ENCODE results near the gene MRNIP. TPM values are rescaled to one million over a fixed set of nuclear protein-coding genes. Genes with fewer than 3 reads are reported as not detected.
"Not testable (repeated sequence)": the region's sequence is repeated elsewhere in the genome, so short reads cannot be mapped to it uniquely, and the experiment has no call there.

Gene MRNIP
- polyA plus RNA-seq, 12 donors, result 11.6 to 31.1 (median 15.3) TPM; not detected in 1

DNA sequence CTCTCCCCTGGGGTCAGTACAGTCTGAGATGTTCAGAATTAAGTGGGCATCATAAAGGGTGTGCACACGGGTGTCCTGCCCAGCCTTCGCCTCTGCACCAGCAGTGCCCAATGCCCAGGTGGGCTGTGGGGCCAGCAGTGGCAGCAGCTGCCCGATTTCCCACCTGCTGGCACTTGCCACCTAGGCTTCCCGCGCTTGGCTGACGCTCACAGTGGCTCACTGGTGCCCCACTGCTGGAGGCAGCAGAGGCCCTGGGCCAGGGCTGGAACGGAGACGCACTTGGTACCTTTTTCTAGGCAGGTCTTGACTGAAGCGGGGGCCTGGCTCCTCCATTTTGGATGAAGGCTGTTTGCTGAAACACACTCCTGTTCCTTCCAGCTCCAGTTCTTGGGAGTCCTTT lies 17.0 kb downstream of the MRNIP start:
- DNase-seq, result no peak

DNA sequence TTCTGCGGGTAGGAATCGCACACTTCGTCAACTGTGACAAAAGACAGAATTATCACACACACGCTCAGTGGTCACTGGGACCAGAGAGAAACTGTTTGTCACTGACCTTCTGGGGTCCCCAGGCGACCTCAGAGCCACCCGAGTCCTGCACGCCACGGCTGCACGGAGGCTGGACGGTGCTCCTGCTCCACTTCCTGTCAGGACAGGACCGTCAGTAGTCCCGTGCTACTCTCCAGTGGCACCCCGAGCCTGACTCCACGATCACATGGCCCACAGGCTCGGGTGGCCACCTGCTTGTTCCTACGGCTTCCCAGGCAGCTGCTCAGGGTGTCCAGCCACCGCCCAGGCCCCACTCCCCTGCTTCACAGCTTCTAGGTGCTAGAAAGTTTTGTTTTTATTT lies 17.9 kb downstream of the MRNIP start:
- no peak for DNase-seq

DNA sequence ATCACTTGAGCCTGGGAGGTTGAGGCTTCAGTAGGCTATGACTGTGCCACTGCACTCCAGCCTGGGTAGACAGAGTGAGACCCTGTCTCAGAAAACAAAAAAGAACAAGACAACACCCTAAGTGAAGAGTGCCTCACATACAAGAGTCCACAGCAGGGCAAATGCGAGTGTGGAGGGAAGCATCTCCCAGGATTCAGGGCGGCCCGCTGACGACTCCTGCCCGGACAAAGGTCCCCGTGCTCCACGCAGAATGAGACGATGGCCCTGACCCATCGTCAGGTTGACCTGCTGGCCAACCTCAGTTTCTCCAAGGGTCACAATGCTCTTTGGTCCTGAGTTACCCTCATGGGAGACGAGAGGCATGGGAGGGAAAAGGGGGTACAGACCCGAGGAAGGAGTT lies 18.3 kb downstream of the MRNIP start:
- DNase-seq, result no peak

DNA sequence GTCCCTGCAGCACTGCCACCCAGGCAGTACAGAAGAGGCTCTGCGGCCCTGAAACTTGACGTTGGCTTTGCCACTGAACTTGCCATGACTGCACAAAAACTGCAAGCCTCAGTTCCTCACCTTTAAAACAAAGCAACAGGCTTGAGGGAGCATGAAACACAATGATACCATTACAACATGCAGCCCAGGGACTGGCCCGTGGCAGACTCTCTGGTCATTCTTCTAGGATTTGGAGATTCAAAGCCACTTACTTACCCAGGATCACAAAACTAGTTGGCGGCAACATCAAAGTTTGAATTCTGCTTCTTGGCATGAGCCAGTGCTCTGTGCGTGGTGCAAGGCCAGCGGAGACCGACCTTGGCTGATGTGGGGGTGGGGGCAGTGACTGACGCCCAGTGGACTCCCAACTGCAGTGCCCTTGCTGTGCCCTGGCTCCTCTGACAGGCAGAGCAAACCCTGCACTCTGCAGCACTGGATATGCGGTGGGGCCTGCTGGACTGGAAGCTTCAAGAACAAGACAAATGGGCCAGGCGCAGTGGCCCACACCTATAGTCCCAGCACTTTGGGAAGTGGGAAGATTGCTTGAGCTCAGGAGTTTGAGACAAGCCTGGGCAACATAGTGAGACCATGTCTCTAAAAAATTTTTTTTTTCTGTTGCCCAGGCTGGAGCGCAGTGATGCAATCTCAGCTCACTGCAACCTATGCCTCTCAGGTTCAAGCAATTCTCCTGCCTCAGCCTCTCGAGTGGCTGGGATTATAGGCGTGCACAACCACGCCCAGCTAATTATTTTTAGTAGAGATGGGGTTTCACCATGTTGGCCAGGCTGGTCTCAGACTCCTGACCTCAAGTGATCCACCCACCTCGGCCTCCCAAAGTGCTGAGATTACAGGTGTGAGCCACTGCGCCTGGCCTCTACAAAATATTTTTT lies 19.0 kb downstream of the MRNIP start:
- no peak for DNase-seq

DNA sequence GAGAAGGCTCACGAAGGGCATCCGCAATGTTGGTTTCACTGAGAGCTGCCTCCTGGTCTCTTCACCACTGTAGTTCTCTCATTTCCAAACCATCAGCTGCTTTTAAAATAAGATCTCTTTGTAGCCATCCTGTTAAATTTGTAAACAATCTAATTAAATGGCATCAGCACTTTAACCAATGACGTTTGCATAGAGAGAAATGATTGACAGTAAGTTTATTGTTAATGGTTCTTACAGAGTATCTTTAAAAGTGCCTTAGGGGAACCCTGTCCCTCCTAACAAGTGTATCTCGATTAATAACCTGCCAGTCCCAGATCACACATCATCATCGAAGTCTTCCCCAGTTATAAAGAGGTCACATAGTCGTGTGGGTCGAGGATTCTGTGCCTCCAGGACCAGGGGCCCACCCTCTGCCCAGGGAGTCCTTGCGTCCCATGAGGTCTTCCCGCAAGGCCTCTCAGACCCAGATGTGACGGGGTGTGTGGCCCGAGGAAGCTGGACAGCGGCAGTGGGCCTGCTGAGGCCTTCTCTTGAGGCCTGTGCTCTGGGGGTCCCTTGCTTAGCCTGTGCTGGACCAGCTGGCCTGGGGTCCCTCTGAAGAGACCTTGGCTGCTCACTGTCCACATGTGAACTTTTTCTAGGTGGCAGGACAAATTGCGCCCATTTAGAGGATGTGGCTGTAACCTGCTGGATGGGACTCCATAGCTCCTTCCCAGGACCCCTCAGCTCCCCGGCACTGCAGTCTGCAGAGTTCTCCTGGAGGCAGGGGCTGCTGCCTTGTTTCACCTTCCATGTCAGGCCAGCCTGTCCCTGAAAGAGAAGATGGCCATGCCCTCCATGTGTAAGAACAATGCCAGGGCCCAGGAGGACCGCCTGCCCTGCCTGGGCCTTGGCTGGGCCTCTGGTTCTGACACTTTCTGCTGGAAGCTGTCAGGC lies 21.3 kb downstream of the MRNIP start:
- DNase-seq, result no peak

DNA sequence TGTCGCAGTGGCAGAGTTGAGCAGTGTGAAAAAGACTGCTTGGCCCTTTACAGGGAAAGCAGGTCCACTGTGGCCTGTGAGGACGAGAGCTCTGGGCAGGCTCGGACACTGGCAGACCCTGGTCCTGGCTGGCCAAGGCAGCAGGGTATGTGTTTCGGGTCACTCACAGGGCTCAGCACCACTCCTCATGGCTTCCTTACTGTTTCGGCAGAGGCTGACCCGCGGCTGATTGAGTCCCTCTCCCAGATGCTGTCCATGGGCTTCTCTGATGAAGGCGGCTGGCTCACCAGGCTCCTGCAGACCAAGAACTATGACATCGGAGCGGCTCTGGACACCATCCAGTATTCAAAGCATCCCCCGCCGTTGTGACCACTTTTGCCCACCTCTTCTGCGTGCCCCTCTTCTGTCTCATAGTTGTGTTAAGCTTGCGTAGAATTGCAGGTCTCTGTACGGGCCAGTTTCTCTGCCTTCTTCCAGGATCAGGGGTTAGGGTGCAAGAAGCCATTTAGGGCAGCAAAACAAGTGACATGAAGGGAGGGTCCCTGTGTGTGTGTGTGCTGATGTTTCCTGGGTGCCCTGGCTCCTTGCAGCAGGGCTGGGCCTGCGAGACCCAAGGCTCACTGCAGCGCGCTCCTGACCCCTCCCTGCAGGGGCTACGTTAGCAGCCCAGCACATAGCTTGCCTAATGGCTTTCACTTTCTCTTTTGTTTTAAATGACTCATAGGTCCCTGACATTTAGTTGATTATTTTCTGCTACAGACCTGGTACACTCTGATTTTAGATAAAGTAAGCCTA lies 22.2 kb downstream of the MRNIP start:
- no peak for DNase-seq

DNA sequence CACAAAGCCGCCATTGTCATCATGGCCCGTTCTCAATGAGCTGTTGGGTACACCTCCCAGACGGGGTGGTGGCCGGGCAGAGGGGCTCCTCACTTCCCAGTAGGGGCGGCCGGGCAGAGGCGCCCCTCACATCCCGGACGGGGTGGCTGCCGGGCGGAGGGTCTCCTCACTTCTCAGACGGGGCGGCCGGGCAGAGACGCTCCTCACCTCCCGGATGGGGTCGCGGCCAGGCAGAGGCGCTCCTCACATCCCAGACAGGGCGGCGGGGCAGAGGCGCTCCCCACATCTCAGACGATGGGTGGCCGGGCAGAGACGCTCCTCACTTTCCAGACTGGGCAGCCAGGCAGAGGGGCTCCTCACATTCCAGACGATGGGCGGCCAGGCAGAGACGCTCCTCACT lies 23.7 kb downstream of the MRNIP start:
- not testable (repeated sequence) for DNase-seq

DNA sequence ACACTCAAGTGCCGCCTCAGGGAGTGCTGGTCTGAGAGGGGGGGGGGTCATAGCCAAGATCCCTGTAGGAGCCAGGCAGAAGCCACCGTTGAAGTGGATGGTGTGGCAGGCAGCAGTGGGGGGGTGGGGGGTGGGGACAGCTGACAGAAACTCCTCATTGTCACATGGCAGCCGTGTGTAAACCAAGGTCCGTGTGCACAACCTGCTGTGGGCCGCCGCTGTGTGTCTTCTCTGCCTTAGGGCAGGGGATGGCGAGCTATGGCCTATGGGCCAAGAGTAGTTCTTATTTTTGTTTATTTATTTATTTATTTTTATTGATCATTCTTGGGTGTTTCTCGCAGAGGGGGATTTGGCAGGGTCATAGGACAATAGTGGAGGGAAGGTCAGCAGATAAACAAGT lies 24.5 kb downstream of the MRNIP start:
- DNase-seq, result no peak

DNA sequence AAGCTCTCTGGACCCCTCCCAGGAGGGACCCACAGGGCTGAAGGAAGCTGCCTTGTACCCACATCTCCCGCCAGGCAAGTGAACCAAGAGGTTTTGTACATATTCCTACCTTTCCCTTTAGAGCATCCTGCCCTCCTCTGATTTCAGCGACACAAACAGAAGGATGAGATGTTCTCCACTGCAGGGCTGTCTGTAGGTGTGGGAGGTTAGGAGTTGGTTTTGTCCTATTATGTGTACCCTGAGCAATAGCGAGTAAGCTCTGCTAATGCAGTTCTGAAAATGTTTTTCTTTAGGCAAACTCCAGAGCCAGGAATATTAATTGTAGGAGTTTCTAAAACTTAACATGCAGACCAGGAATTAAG lies 24.9 kb downstream of the MRNIP start:
- no peak for DNase-seq

DNA sequence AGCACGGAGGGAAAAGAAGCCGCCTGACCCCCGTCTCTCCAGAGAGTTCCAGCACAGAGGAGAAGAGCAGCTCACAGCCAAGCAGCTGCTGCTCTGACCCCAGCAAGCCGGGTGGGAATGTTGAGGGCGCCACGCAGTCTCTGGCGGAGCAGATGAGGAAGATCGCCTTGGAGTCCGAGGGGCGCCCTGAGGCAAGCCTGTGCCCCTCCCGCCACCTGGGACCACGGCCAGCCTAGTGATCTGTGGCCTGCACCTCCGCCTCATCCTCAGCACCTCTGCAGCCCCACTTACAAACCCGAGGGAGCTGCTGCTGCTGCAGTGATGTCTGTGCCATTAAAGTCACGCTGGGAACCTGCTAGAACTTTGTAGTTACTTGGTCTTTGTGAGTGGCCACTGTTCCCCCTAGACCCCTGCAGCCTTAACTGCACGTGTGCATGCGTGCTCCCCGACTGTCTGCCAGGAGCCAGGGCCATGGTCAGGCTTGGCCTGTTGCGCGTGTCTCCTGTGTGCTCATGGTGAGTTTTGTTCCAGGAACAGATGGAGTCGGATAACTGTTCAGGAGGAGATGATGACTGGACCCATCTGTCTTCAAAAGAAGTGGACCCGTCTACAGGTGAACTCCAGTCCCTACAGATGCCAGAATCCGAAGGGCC lies 25.4 kb downstream of the MRNIP start:
- no peak for DNase-seq

DNA sequence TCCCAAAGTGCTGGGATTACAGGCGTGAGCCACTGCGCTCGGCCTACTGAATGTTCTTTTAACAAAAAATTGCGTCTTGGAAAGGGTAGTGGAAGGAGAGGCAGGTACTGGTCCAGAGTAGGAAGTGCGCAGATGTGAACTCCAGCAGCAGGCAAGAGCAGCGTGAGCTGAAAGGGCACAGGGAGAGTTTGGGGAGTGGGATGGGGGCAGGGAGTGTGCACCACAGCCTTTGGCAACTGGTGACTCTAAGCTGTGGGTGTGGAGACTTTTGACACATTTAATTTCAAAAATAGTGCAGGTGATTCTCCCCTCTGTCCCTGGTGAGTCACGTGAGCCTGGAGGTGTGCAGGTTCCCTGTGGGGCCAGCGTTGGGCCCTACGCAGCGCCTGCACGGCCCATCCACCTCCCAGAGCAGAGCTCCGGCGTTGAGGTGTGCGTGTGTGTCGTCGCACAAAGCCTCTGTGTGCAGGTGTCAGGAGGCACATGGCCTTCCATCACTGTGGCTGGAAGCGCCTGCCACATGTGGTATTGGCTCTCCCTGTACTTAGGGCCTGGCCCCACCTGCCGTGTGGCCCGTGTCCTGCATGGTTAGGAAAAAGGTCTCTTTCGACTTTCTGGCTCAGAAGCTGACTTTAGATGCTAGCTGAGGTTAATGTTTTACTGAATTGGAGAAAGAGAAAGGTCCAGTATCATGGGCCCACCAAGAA lies 26.4 kb downstream of the MRNIP start:
- DNase-seq, result no peak

DNA sequence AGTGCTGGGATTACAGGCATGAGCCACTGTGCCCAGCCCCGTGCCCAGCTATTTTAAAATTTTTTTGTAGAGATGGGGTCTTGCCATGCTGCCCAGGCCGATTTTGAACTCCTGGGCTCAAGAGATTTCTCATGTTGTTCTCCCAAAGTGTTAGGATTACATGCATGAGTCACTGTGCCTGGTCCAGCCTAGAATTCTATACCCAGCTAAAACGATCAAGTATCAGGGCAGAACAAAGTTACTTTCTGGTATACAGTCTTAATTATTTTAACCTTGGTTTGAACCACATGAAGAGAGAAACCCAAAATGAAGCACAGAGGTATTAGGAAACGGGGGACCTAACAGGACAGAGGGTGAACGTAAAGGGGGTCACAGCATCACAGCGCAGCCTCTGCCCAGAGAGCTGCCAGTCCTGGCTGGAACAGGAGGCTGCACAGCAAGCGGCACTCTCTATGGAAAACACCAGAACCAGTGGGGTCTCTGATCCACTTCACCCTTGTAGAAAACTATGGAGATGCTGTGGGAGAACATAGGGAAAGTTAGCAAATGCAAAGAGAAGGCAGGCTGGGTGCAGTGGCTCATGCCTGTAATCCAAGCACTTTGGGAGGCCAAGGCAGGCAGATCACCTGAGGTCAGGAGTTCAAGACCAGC lies 27.7 kb downstream of the MRNIP start:
- DNase-seq, result no peak

DNA sequence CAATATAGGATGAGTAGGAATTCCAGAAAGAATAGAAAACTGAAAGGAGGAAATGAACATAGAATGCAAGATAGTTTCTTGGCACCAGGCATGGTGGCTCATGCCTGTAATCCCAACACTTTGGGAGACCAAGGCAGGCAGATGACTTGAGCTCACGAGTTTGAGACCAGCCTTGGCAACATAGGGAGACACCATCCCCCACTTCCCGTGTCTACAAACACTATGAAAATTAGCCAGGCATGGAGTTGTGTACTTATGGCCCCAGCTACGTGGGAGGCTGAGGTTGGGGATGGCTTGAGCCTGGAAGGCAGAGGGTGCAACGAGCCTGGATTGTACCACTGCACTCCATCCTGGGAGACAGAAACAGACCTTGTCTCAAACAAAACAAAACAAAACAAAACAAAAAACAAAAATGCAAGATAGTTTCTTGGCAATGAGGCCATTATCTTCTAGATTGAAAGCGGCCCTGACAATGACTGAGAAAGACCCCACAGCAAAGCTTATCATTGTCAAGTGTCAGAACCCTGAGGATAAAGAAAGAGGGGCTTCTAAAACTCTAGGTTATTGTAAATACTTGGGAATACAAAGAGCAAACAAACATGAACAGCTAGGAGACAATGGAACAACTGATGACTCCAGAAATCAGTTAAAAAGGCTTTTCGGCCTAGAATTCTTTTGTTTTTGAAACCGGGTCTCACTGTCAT lies 28.7 kb downstream of the MRNIP start:
- no peak for DNase-seq

DNA sequence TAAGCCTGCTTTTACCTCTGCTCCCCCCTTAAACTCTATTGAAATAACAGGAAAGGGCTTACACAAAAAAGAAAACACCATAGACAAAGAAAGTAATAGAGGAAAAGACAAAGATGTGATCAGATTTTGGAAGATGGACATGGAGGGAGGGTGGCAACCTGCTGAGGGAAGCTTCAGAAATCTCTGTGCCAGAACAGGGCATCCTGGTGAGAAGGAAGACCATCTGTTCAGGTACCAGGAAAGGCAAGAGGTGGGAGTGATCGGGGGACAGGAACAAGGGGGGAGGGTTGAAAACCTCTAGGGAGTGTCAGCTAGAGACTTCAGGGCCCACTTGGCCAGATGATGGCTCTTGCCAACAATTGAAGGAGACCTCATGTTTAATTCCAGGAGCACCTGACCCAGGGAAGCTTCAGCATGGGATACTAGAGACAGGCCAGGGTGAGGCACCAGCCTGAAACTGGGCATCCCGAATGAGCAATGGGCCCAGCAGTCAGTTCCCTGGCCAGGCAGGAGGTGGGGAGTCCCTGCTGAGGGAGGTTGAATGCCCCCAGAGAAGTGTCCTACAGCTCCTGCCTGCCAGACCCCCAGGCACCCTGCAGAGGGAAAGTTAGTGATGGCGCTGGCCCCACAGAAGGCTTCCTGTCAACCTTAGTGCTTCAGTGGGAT lies 29.7 kb downstream of the MRNIP start:
- no peak for DNase-seq

DNA sequence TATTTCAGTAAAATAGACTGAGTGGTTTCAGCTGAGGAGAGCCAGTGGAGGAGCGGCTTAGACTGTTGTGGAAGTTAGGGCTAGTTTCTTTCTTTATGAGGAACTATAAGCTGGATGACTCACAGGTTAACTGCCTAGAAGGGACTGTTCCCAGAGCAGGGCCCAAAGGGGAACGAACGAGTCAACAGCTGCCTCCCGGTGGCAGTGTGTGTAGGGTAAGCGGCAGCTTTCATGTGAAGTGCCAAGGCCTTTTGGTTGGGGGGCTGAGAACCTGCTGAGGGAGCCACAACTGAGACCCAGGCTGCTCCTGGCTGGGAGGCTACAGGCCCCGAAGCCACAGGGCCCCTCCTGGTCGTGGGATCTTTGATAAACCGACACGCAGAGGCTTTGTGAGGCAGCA lies 30.9 kb downstream of the MRNIP start:
- DNase-seq, result no peak

DNA sequence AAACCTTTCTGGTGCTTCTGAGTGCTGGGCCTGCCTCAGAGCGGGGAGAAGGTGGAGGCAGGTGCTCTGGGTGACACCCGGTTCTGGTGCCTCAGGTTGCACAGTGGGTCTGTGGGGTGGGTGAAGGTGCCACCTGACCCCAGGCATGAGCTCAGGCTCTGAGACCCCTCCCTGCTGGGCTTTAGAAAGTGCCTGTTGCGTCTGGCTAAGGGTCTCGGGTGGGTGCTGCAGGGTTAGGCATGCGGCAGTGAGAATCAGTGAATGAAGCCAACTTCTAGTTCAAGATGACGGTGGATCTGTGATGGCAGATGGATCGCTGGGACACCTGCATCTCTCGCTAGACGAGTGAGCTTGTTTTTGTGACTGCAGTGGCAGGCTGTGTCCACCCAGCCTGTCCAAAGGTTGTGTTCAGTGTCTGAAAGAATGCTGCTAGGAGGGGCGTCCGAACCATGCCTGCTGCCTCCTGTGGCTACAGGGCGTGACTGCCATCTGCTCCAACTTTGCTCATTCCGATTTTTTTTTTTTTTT lies 32.9 kb downstream of the MRNIP start:
- DNase-seq, result no peak

DNA sequence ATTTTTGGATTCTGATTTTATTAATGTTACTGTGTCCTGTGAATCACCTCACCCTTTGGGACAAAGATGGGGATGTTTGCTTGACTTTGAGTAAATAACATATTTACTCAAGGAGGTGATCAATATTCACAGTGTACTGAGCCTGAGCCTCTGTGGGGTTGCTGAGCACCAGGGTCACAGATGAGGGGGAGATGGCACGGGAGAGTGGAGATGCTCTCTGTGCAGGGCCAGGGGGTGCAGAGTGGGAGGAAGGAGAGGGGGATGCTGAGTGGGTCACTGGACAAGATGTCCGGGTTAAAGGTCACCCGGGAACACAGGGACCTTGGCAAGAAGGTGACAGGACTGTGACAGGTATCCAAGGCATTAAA lies 33.9 kb downstream of the MRNIP start:
- DNase-seq, result no peak

DNA sequence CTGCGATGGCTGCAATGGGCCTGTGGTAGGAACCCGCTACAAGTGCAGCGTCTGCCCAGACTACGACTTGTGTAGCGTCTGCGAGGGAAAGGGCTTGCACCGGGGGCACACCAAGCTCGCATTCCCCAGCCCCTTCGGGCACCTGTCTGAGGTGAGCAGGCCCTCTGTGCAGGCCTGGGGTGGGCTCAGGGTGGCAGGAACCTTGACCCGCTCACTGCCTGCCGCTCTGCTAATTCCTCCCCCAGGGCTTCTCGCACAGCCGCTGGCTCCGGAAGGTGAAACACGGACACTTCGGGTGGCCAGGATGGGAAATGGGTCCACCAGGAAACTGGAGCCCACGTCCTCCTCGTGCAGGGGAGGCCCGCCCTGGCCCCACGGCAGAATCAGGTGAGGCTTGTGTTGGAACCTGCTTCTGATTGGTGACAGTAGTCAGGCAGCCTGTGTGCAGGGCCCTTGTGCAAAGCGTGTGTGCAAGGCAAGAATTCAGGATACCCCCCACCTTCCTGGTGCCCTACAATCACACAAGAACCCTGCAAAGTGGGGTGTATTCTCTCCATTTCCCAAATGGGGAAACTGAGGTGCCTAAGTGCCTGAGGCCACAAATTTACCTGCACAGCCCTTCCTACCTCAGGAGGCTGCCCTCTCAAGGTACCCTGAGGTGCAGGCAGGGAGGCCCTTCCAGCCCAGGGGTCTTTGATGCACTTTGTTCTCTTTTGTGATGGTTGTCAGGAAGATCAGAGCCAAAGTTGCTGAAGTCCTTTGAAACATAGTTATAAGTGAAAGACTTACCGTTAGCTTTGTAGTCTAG lies 34.5 kb downstream of the MRNIP start:
- DNase-seq, result no peak

Data from muscle of arm (tissue), 12 donors.